Measurements from ENCODE around the gene SPZ1. TPM values are rescaled to one million over a fixed set of nuclear protein-coding genes. Genes with fewer than 3 reads are reported as not detected.

The SPZ1 gene
- total and polyA plus RNA-seq, 8 donors = not detected

- Histone ChIP-seq H3K9me3 (no peaks in the 10 kb centered on the region), H3K4me1 (no peaks in the 10 kb centered on the region), H3K36me3 (no peaks in the 10 kb centered on the region), H3K27ac (no peak overlapping the region), H3K27me3 (peaks cover 0 to 3% (median 0%) of the 10 kb centered on the region in 3 donors), H3K4me3 (no peak overlapping the region)
- intact Hi-C loops (cut with DNase I; ENCODE audit: low total_unique reads) = no loop called here
- DNase-seq = no peak
- TF ChIP-seq POLR2AphosphoS5 (IDR thresholded peaks at IDR 0.05) = no peak
- 85 to 100% (median 88%) methylated on average over 1 of the region's 1 CpG for WGBS, 5 donors
These were observed 5.1 kb downstream of the SPZ1 start for GRCh38 chr5:80324912-80325311.

GRCh38 chr5:80326468-80326867, 6.7 kb downstream of the SPZ1 start:
- intact Hi-C loops (cut with DNase I; ENCODE audit: low total_unique reads) = no loop called here
- 38 to 96% (median 57%) methylated on average over 1 of the region's 1 CpG for WGBS, 5 donors
- TF ChIP-seq EP300 (IDR thresholded peaks at IDR 0.05) (no peak), CTCF (IDR thresholded peaks at IDR 0.05) (no peak), POLR2A (IDR thresholded peaks at IDR 0.05) (no peak), POLR2AphosphoS5 (IDR thresholded peaks at IDR 0.05) (no peak)
- Histone ChIP-seq H3K36me3 (no peaks in the 10 kb centered on the region), H3K27ac (no peak overlapping the region), H3K4me1 (no peaks in the 10 kb centered on the region), H3K9me3 (no peaks in the 10 kb centered on the region), H3K27me3 (no peaks in the 10 kb centered on the region), H3K4me3 (no peak overlapping the region)
- no peak for DNase-seq

- intact Hi-C loops (cut with DNase I; ENCODE audit: low total_unique reads) = no loop called here
- WGBS, 5 donors = 61 to 78% (median 73%) methylated on average over 7 of the region's 7 CpGs
- Histone ChIP-seq H3K4me1 (no peaks in the 10 kb centered on the region), H3K4me3 (no peak overlapping the region), H3K27me3 (peaks cover 0 to 3% (median 0%) of the 10 kb centered on the region in 3 donors), H3K9me3 (no peaks in the 10 kb centered on the region), H3K27ac (no peak overlapping the region), H3K36me3 (no peaks in the 10 kb centered on the region)
- DNase-seq = no peak
- no peak for TF ChIP-seq CTCF (IDR thresholded peaks at IDR 0.05)
- TF ChIP-seq POLR2A (IDR thresholded peaks at IDR 0.05) = no peak
- TF ChIP-seq EP300 (IDR thresholded peaks at IDR 0.05) = no peak
- TF ChIP-seq POLR2AphosphoS5 (IDR thresholded peaks at IDR 0.05) = no peak
These were observed 17.6 kb downstream of the SPZ1 start for GRCh38 chr5:80337379-80337778.

- Histone ChIP-seq H3K4me1 (no peaks in the 10 kb centered on the region), H3K27me3 (peaks cover 0 to 3% (median 0%) of the 10 kb centered on the region in 3 donors), H3K36me3 (no peaks in the 10 kb centered on the region), H3K27ac (no peak overlapping the region), H3K4me3 (no peak overlapping the region), H3K9me3 (no peaks in the 10 kb centered on the region)
- intact Hi-C loops (cut with DNase I; ENCODE audit: low total_unique reads) = no loop called here
- no peak for TF ChIP-seq POLR2A (IDR thresholded peaks at IDR 0.05)
- TF ChIP-seq EP300 (IDR thresholded peaks at IDR 0.05) = no peak
- no peak for TF ChIP-seq POLR2AphosphoS5 (IDR thresholded peaks at IDR 0.05)
- no peak for TF ChIP-seq CTCF (IDR thresholded peaks at IDR 0.05)
- 81 to 96% (median 92%) methylated on average over 7 of the region's 7 CpGs for WGBS, 5 donors
- DNase-seq = no peak
These were observed 19.3 kb downstream of the SPZ1 start for GRCh38 chr5:80339116-80339515.

- H3K4me3 ChIP-seq = no peak overlapping the region
- no peak overlapping the region for H3K27ac ChIP-seq
- H3K9me3 ChIP-seq = no peaks in the 10 kb centered on the region
- TF ChIP-seq POLR2A (IDR thresholded peaks at IDR 0.05) (no peak), EP300 (IDR thresholded peaks at IDR 0.05) (no peak), POLR2AphosphoS5 (IDR thresholded peaks at IDR 0.05) (no peak), CTCF (IDR thresholded peaks at IDR 0.05) (no peak)
- DNase-seq = no peak
- WGBS, 5 donors = 70 to 73% (median 71%) methylated on average over 4 of the region's 4 CpGs
- H3K36me3 ChIP-seq = no peaks in the 10 kb centered on the region
- peaks cover 0 to 3% (median 0%) of the 10 kb centered on the region in 3 donors for H3K27me3 ChIP-seq
- no peaks in the 10 kb centered on the region for H3K4me1 ChIP-seq
- intact Hi-C loops (cut with DNase I; ENCODE audit: low total_unique reads) = no loop called here
These were observed 21.4 kb downstream of the SPZ1 start for GRCh38 chr5:80341016-80341775.

Data from stomach (tissue), 9 donors.